MM.1S (cell line): ENCODE data around the gene ADRA1B.

Source experiments
- DNase-seq: peaks from one replicate; pipeline ENCODE4 v3.0.0-alpha.2; 2015
- H2AFZ ChIP-seq: fragments of 300-600 bp; sonication (generic); 2 replicates; pipeline ENCODE4 v1.6.0; 2016; ENCODE audit warnings: antibody characterized with exemption, low read length
- H3F3A ChIP-seq: fragments of 300-600 bp; sonication (generic); 2 replicates; pipeline ENCODE4 v1.6.1; 2016; ENCODE audit warnings: mild to moderate bottlenecking, antibody characterized with exemption, low read length, moderate library complexity, mixed read lengths; ENCODE audit not compliant: insufficient read depth
- H3K27ac ChIP-seq: fragments of 300-600 bp; sonication (generic); 2 replicates; pipeline ENCODE4 v1.5.1; 2016; ENCODE audit warnings: mild to moderate bottlenecking, low read length
- H3K27me3 ChIP-seq: fragments of 300-600 bp; sonication (generic); replicated peaks from 2 replicates; pipeline ENCODE4 v1.6.0; 2016; ENCODE audit warnings: low read length; ENCODE audit not compliant: insufficient read depth
- H3K36me3 ChIP-seq: fragments of 300-600 bp; sonication (generic); replicated peaks from 2 replicates; pipeline ENCODE4 v1.6.1; 2016; ENCODE audit warnings: mild to moderate bottlenecking, low read length, mixed read lengths; ENCODE audit not compliant: insufficient read depth
- H3K4me1 ChIP-seq: fragments of 300-600 bp; sonication (generic); 2 replicates; pipeline ENCODE4 v1.6.1; 2016; ENCODE audit warnings: low read length, mixed read lengths
- H3K4me2 ChIP-seq: fragments of 300-600 bp; sonication (generic); 2 replicates; pipeline ENCODE4 v1.6.0; 2016; ENCODE audit warnings: low read depth, low read length
- H3K4me3 ChIP-seq: fragments of 300-600 bp; sonication (generic); 2 replicates; pipeline ENCODE4 v1.5.1; 2016; ENCODE audit warnings: low read length, mixed read lengths
- H3K79me2 ChIP-seq: fragments of 300-600 bp; sonication (generic); 2 replicates; pipeline ENCODE4 v1.6.1; 2016; ENCODE audit warnings: mixed run types, low read length, mixed read lengths
- H3K9ac ChIP-seq: fragments of 300-600 bp; sonication (generic); 2 replicates; pipeline ENCODE4 v1.6.1; 2016; ENCODE audit warnings: low read length, mixed read lengths
- H3K9me2 ChIP-seq: fragments of 300-600 bp; sonication (generic); replicated peaks from 2 replicates; pipeline ENCODE4 v1.6.1; 2016; ENCODE audit warnings: mild to moderate bottlenecking, low read length, mixed read lengths; ENCODE audit not compliant: insufficient read depth
- H3K9me3 ChIP-seq: fragments of 300-600 bp; sonication (generic); replicated peaks from 2 replicates; pipeline ENCODE4 v1.6.1; 2016; ENCODE audit warnings: mild to moderate bottlenecking, low read length, mixed read lengths; ENCODE audit not compliant: insufficient read depth
- H4K20me1 ChIP-seq: fragments of 300-600 bp; sonication (generic); 2 replicates; pipeline ENCODE4 v1.6.1; 2016; ENCODE audit warnings: mild to moderate bottlenecking, low read length, moderate library complexity, mixed read lengths; ENCODE audit not compliant: insufficient read depth
- CTCF ChIP-seq: fragments of 300-600 bp; sonication (generic); IDR thresholded peaks from 2 replicates; pipeline ENCODE4 v1.5.1; 2016; ENCODE audit warnings: antibody characterized with exemption, low read length, mixed read lengths
- EZH2 ChIP-seq: fragments of 300-600 bp; sonication (generic); optimal IDR thresholded peaks from 2 replicates; pipeline ENCODE3; 2017; ENCODE audit warnings: low read depth, mild to moderate bottlenecking, antibody characterized with exemption, low read length, mixed read lengths
- EZH2phosphoT487 ChIP-seq: fragments of 300-600 bp; sonication (generic); IDR thresholded peaks from 2 replicates; pipeline ENCODE4 v1.6.1; 2018; ENCODE audit warnings: antibody characterized with exemption, low read length

The ADRA1B gene

GRCh38 chr5:159888860-159889259, 27.4 kb upstream of the ADRA1B start:
- no peaks in the 10 kb centered on the region for H3F3A ChIP-seq
- TF ChIP-seq CTCF (no peak), EZH2 (no peak), EZH2phosphoT487 (no peak)
- H3K9ac ChIP-seq: no peak overlapping the region
- H3K9me2 ChIP-seq: no peaks in the 10 kb centered on the region
- DNase-seq: no peak
- no peak overlapping the region for H3K27ac ChIP-seq
- no peak overlapping the region for H3K4me2 ChIP-seq
- no peaks in the 10 kb centered on the region for H3K9me3 ChIP-seq
- no peaks in the 10 kb centered on the region for H3K4me1 ChIP-seq
- no peaks in the 10 kb centered on the region for H3K27me3 ChIP-seq
- no peak overlapping the region for H3K4me3 ChIP-seq
- H3K79me2 ChIP-seq: no peaks in the 10 kb centered on the region
- no peak overlapping the region for H2AFZ ChIP-seq
- H3K36me3 ChIP-seq: no peaks in the 10 kb centered on the region
- H4K20me1 ChIP-seq: no peaks in the 10 kb centered on the region

- Histone ChIP-seq H3K27ac (no peak overlapping the region), H3K9me3 (no peaks in the 10 kb centered on the region), H3K36me3 (no peaks in the 10 kb centered on the region), H3K4me2 (no peak overlapping the region), H3K27me3 (no peaks in the 10 kb centered on the region), H3K9me2 (no peaks in the 10 kb centered on the region), H3K79me2 (no peaks in the 10 kb centered on the region), H3K4me1 (no peaks in the 10 kb centered on the region), H4K20me1 (no peaks in the 10 kb centered on the region), H3K4me3 (no peak overlapping the region), H3F3A (no peaks in the 10 kb centered on the region), H2AFZ (no peak overlapping the region), H3K9ac (no peak overlapping the region)
- DNase-seq: no peak
- TF ChIP-seq CTCF: no peak
- TF ChIP-seq EZH2: no peak
- TF ChIP-seq EZH2phosphoT487: no peak
These were observed 26.1 kb upstream of the ADRA1B start for GRCh38 chr5:159890141-159890540.

- H4K20me1 ChIP-seq: no peaks in the 10 kb centered on the region
These were observed 24.9 kb upstream of the ADRA1B start for GRCh38 chr5:159891371-159891770.

More at GRCh38 chr5:159891371-159891770, 24.9 kb upstream of the ADRA1B start:
- Histone ChIP-seq H3K4me3 (no peak overlapping the region), H3K4me1 (no peaks in the 10 kb centered on the region), H3F3A (no peaks in the 10 kb centered on the region), H3K36me3 (no peaks in the 10 kb centered on the region), H3K79me2 (no peaks in the 10 kb centered on the region), H2AFZ (no peak overlapping the region), H3K9me2 (no peaks in the 10 kb centered on the region), H3K9me3 (no peaks in the 10 kb centered on the region), H3K27ac (no peak overlapping the region), H3K4me2 (no peak overlapping the region), H3K9ac (no peak overlapping the region), H3K27me3 (no peaks in the 10 kb centered on the region)
- no peak for TF ChIP-seq EZH2
- no peak for TF ChIP-seq CTCF
- TF ChIP-seq EZH2phosphoT487: no peak
- no peak for DNase-seq
